Esophagus squamous epithelium (tissue), 4 donors: ENCODE measurements around the gene DGAT2L6.

ENCODE experiments used
- CTCF ChIP-seq, 6 experiments: fragments of 450-650 bp in 4 of 6; fragments of 200-600 bp in 2 of 6; sonication (generic) in 2 of 6; IDR thresholded peaks; one replicate each; pipeline ENCODE4 v1.5.1; 2016 to 2019; ENCODE audit warnings: antibody characterized with exemption in 6 of 6, mild to moderate bottlenecking in 4 of 6, moderate library complexity in 4 of 6
- POLR2A ChIP-seq, 4 donors: fragments of 450-650 bp; IDR thresholded peaks; one replicate each; pipeline ENCODE4 v1.6.1; 2017; ENCODE audit warnings: antibody characterized with exemption in 4 of 4, mild to moderate bottlenecking in 4 of 4, moderate library complexity in 3 of 4

DNA sequence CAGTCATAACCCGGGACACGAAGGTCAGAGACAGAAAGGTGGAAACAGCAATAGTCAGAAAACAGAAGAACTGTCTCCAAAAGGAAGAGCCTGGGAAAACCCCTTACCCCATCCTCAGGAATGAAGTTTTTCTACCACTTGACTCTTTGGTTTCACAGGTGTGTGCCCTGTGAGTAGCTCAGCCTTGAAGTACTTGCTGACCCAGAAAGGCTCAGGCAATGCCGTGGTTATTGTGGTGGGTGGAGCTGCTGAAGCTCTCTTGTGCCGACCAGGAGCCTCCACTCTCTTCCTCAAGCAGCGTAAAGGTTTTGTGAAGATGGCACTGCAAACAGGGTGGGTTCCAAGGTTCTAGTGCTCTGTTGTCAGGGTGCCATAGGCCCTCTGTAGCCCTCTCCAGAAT, 24.4 kb downstream of the DGAT2L6 start:
- no peak for TF ChIP-seq CTCF (IDR thresholded peaks at IDR 0.05)
- TF ChIP-seq POLR2A (IDR thresholded peaks at IDR 0.05) = no peak
